ENCODE data around the gene INPP5A. TPM values are rescaled to one million over a fixed set of nuclear protein-coding genes. Genes with fewer than 3 reads are reported as not detected.

The INPP5A gene
- total and polyA plus RNA-seq, 2 of the 13 experiments (the other 11 are each of a cell fraction or from before 2014, with no cell fraction given): 17.5 to 37.9 TPM

DNA sequence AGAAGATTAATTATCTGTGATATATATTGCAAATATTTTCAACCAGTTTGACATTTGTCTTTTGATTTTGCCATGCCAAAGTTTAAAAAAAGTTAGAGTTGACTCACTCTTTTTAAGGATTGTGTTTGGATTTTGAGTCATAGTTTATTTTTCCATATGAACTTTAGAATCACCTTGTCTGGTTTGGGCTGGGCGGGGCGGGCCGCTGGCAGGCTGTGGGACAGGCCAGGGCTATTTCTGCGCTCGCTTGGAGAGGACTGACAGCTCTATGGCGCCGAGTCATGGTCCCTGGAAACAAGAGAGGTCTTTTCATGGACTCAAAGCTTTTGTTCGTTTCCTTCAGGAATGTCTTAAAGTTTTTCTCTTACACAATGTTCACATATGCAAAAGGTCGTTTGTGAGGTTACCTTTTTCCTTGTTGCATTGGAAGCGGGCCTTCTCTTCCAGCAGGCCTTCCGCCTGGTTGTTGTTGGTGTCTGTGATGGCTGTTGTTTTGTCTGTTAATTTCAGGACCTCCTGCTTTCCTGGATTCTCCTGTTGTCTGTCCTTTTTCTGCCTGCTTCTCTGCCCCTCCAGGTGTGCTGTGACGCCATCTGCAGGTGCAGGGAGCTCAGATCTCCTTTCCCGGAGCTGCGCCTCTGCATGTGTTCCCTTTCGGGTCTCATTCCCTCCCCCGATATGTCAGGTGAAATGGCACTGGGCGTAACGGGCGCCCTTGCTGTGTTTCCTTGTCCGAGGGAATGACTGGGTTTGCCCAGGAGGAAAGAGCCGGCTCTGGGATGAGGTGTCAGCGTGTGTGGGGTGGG lies 53.8 kb downstream of the INPP5A start (continued):
- no peak for TF ChIP-seq RERE (CRISPR knock-in tag; IDR thresholded peaks at IDR 0.05; ENCODE audit: low read depth)
- TF ChIP-seq KLF6 (CRISPR knock-in tag; IDR thresholded peaks at IDR 0.05): no peak
- TF ChIP-seq, protein P1, sequence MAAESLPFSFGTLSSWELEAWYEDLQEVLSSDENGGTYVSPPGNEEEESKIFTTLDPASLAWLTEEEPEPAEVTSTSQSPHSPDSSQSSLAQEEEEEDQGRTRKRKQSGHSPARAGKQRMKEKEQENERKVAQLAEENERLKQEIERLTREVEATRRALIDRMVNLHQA (CRISPR knock-in tag; IDR thresholded peaks at IDR 0.05): no peak
- no peak for TF ChIP-seq ZNF558 (CRISPR knock-in tag; IDR thresholded peaks at IDR 0.05; ENCODE audit: borderline replicate concordance)
- no peak for TF ChIP-seq ZFP90 (CRISPR knock-in tag; IDR thresholded peaks at IDR 0.05; ENCODE audit: borderline replicate concordance)
- no peak for TF ChIP-seq REXO4 (CRISPR knock-in tag; IDR thresholded peaks at IDR 0.05; ENCODE audit: borderline replicate concordance)
- TF ChIP-seq PHF20 (CRISPR knock-in tag; IDR thresholded peaks at IDR 0.05): no peak
- no peak for TF ChIP-seq ZNF225 (CRISPR knock-in tag; IDR thresholded peaks at IDR 0.05)
- TF ChIP-seq SATB2 (CRISPR knock-in tag; IDR thresholded peaks at IDR 0.05): no peak
- TF ChIP-seq JARID2 (CRISPR knock-in tag; IDR thresholded peaks at IDR 0.05; ENCODE audit: insufficient replicate concordance): no peak
- TF ChIP-seq ZNF644 (CRISPR knock-in tag; IDR thresholded peaks at IDR 0.05; ENCODE audit: low read depth): no peak
- TF ChIP-seq NFKBIZ (CRISPR knock-in tag; IDR thresholded peaks at IDR 0.05): no peak
- no peak for TF ChIP-seq ZNF33A (CRISPR knock-in tag; IDR thresholded peaks at IDR 0.05; ENCODE audit: borderline replicate concordance)
- TF ChIP-seq ZNF607 (CRISPR knock-in tag; IDR thresholded peaks at IDR 0.05; ENCODE audit: borderline replicate concordance): no peak; the same call in 1 of the 2 replicates
- TF ChIP-seq EEA1 (CRISPR knock-in tag; IDR thresholded peaks at IDR 0.05; ENCODE audit: borderline replicate concordance): no peak
- no peak; the same call in 1 of the 2 replicates for TF ChIP-seq HOXA3 (CRISPR knock-in tag; IDR thresholded peaks at IDR 0.05)
- no peak for TF ChIP-seq IRF9 (CRISPR knock-in tag; IDR thresholded peaks at IDR 0.05; ENCODE audit: borderline replicate concordance)
- TF ChIP-seq, protein P2, sequence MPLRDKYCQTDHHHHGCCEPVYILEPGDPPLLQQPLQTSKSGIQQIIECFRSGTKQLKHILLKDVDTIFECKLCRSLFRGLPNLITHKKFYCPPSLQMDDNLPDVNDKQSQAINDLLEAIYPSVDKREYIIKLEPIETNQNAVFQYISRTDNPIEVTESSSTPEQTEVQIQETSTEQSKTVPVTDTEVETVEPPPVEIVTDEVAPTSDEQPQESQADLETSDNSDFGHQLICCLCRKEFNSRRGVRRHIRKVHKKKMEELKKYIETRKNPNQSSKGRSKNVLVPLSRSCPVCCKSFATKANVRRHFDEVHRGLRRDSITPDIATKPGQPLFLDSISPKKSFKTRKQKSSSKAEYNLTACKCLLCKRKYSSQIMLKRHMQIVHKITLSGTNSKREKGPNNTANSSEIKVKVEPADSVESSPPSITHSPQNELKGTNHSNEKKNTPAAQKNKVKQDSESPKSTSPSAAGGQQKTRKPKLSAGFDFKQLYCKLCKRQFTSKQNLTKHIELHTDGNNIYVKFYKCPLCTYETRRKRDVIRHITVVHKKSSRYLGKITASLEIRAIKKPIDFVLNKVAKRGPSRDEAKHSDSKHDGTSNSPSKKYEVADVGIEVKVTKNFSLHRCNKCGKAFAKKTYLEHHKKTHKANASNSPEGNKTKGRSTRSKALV (CRISPR knock-in tag; IDR thresholded peaks at IDR 0.05): peak; percentile 83
- no peak for TF ChIP-seq SP140L (CRISPR knock-in tag; IDR thresholded peaks at IDR 0.05; ENCODE audit: borderline replicate concordance)
- TF ChIP-seq MTF1 (CRISPR knock-in tag; IDR thresholded peaks at IDR 0.05): no peak
- TF ChIP-seq ZNF879 (CRISPR knock-in tag; IDR thresholded peaks at IDR 0.05): no peak

Measured in HepG2 (cell line).